ENCODE data around the gene OLIG2. TPM values are rescaled to one million over a fixed set of nuclear protein-coding genes. Genes with fewer than 3 reads are reported as not detected.

The OLIG2 gene
- total and polyA plus RNA-seq, 2 donors (not counting 3 experiments of a cell fraction or from before 2014, with no cell fraction given): not detected

DNA sequence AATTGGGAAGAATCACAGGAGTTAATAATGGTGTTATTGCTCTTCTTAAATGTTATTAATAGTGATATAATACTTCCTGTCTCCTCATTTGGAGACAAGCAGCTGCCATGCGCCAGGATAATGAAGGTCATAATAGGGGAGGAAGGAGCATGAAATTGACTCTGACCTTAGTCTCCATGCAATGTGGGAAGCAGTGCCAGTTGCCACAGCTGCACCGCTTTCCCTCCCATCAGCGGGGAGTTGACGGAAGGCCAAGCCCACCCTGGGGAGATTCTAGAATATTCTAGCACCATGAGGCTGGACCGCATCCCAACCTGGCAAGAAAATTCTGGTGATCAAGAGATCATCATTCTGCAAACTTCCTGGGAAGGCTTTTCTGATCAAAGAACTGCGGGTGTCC lies 33.2 kb downstream of the OLIG2 start:
- H3K9me1 ChIP-seq (replicated peaks; ENCODE audit: control insufficient read depth, extremely low read depth, insufficient read depth, low read length): no peaks in the 10 kb centered on the region
- FAIRE-seq (no peak), DNase-seq (ENCODE audit: low read depth, low spot score) (no peak)
- H3K36me3 ChIP-seq (ENCODE audit: control insufficient read depth in 2 of 2, extremely low read depth in 1 of 2, insufficient read depth in 2 of 2, low read length in 2 of 2): no peaks in the 10 kb centered on the region
- no peaks in the 10 kb centered on the region for H4K20me1 ChIP-seq (replicated peaks; ENCODE audit: control insufficient read depth, extremely low read depth, insufficient read depth, low read length)
- dilution Hi-C loops (cut with MboI; ENCODE audit: extremely low pct_ligation_motif_present, low sequenced_read_pairs) (no loop called here), intact Hi-C loops (cut with micrococcal nuclease) (no loop called here)
- no peaks in the 10 kb centered on the region for H3K4me1 ChIP-seq (ENCODE audit: control insufficient read depth, extremely low read depth, insufficient read depth, low read length)
- POLR2A ChIA-PET: no interaction called here
- CTCF ChIA-PET: no interaction called here
- no peak for TF ChIP-seq POLR2AphosphoS5 (IDR thresholded peaks at IDR 0.05; ENCODE audit: insufficient read depth, low read depth, low read length)
- TF ChIP-seq, protein P1, sequence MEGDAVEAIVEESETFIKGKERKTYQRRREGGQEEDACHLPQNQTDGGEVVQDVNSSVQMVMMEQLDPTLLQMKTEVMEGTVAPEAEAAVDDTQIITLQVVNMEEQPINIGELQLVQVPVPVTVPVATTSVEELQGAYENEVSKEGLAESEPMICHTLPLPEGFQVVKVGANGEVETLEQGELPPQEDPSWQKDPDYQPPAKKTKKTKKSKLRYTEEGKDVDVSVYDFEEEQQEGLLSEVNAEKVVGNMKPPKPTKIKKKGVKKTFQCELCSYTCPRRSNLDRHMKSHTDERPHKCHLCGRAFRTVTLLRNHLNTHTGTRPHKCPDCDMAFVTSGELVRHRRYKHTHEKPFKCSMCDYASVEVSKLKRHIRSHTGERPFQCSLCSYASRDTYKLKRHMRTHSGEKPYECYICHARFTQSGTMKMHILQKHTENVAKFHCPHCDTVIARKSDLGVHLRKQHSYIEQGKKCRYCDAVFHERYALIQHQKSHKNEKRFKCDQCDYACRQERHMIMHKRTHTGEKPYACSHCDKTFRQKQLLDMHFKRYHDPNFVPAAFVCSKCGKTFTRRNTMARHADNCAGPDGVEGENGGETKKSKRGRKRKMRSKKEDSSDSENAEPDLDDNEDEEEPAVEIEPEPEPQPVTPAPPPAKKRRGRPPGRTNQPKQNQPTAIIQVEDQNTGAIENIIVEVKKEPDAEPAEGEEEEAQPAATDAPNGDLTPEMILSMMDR (IDR thresholded peaks at IDR 0.05; ENCODE audit: extremely low read depth in 1 of 2, insufficient read depth in 1 of 2, low read depth in 1 of 2, low read length in 2 of 2): no peak
- no peak for TF ChIP-seq JUN (IDR thresholded peaks at IDR 0.05; ENCODE audit: borderline replicate concordance, insufficient read depth, insufficient read length, low read depth)
- no peak for TF ChIP-seq POLR2A (IDR thresholded peaks at IDR 0.05; ENCODE audit: low read depth, low read length)
- no peak for TF ChIP-seq FOS (IDR thresholded peaks at IDR 0.05; ENCODE audit: borderline replicate concordance, insufficient read depth, low read length)
- TF ChIP-seq GATA2 (IDR thresholded peaks at IDR 0.05; ENCODE audit: insufficient read depth, insufficient read length, low read depth, low read length): no peak
- no peak for TF ChIP-seq EZH2 (IDR thresholded peaks at IDR 0.05; ENCODE audit: borderline replicate concordance, low read depth, low read length, severe bottlenecking)
- no peak overlapping the region for H2AFZ ChIP-seq (ENCODE audit: low read depth, low read length)
- H3K27ac ChIP-seq (ENCODE audit: insufficient read depth, low read depth, low read length): no peak overlapping the region
- BruUV-seq (replicated peaks): no TSS peak
- H3K27me3 ChIP-seq (ENCODE audit: control insufficient read depth in 2 of 2, insufficient read depth in 2 of 2, low read length in 2 of 2): peaks cover 25 to 35% of the 10 kb centered on the region in 2 experiments
- H3K4me2 ChIP-seq (ENCODE audit: insufficient read depth, low read length): no peak overlapping the region
- H3K79me2 ChIP-seq (ENCODE audit: control insufficient read depth, insufficient read depth, low read length): no peaks in the 10 kb centered on the region
- H3K4me3 ChIP-seq (replicated peaks in 1 of 3; ENCODE audit: insufficient read depth in 1 of 3, low read depth in 1 of 3, low read length in 3 of 3): no peak overlapping the region
- no peaks in the 10 kb centered on the region for H3K9me3 ChIP-seq (replicated peaks; ENCODE audit: control insufficient read depth, insufficient read depth, low read length)
- no peak overlapping the region for H3K9ac ChIP-seq (replicated peaks; ENCODE audit: extremely low read depth, insufficient read depth, low read length)

Data from endothelial cell of umbilical vein (primary cell).